Prostate gland (tissue), 2 donors: ENCODE results near the gene HYLS1.

ENCODE experiments used
- CTCF ChIP-seq, 4 experiments: fragments of 200-600 bp in 2 of 4; fragments of 450-650 bp in 2 of 4; sonication (generic) in 2 of 4; IDR thresholded peaks; 1 replicate in 3 of 4; 2 replicates in 1 of 4; pipeline ENCODE4 v1.5.1; 2016 to 2019; ENCODE audit warnings: antibody characterized with exemption in 4 of 4, mild to moderate bottlenecking in 2 of 4, moderate library complexity in 2 of 4
- POLR2A ChIP-seq: fragments of 450-650 bp; IDR thresholded peaks from one replicate; pipeline ENCODE4 v1.6.1; 2016; ENCODE audit warnings: antibody characterized with exemption, mild to moderate bottlenecking
- POLR2AphosphoS5 ChIP-seq: sonication (generic); formaldehyde crosslinking; IDR thresholded peaks from one replicate; pipeline ENCODE4 v1.6.1; 2017; ENCODE audit warnings: antibody characterized with exemption

- TF ChIP-seq POLR2A (no peak), CTCF (IDR thresholded peaks at IDR 0.05) (no peak), POLR2AphosphoS5 (no peak)
These were observed 47.6 kb downstream of the HYLS1 start for GRCh38 chr11:125935056-125935455.
